GM12891 (cell line): Measurements from ENCODE around the gene FAM124A.

Experiments
- DNase-seq: peaks from one replicate; pipeline ENCODE4 v3.0.0; 2011; ENCODE audit warnings: low spot score; ENCODE audit not compliant: insufficient read length
- FAIRE-seq: peaks from 2 replicates; lab custom pipeline; 2011; peaks lifted over from hg19 to GRCh38; lab: Jason Lieb, UNC
- PAX5 ChIP-seq: IDR thresholded peaks from 2 replicates; pipeline ENCODE4 v1.6.1; 2011; ENCODE audit warnings: low read length, moderate library complexity, mild to moderate bottlenecking; ENCODE audit not compliant: insufficient read depth, severe bottlenecking
- POLR2A ChIP-seq: IDR thresholded peaks from 2 replicates; pipeline ENCODE4 v1.6.1; 2011; ENCODE audit warnings: low read depth, low read length, control low read depth
- POLR2AphosphoS5 ChIP-seq: IDR thresholded peaks from 2 replicates; pipeline ENCODE4 v1.6.1; 2011; ENCODE audit warnings: low read depth, low read length, control low read depth
- POU2F2 ChIP-seq: IDR thresholded peaks from 2 replicates; pipeline ENCODE4 v1.6.1; 2011; ENCODE audit warnings: low read depth, mild to moderate bottlenecking, control low read depth, low read length, moderate library complexity
- SPI1 ChIP-seq: IDR thresholded peaks from 2 replicates; pipeline ENCODE4 v1.6.1; 2011; ENCODE audit warnings: low read depth, low read length, control low read depth
- TAF1 ChIP-seq: IDR thresholded peaks from 2 replicates; pipeline ENCODE4 v1.6.1; 2011; ENCODE audit warnings: low read depth, low read length, control low read depth

Gene FAM124A

GRCh38 chr13:51229731-51230130 is 7.5 kb downstream of the FAM124A start:
- FAIRE-seq, result no peak
- DNase-seq, result no peak
- TF ChIP-seq PAX5, result no peak
- TF ChIP-seq SPI1, result no peak
- no peak for TF ChIP-seq TAF1
- TF ChIP-seq POU2F2, result no peak
- no peak for TF ChIP-seq POLR2A
- no peak for TF ChIP-seq POLR2AphosphoS5

- no peak for FAIRE-seq
- no peak for DNase-seq
- no peak for TF ChIP-seq TAF1
- no peak for TF ChIP-seq POLR2A
- no peak for TF ChIP-seq SPI1
- TF ChIP-seq POU2F2, result no peak
- TF ChIP-seq PAX5, result no peak
- TF ChIP-seq POLR2AphosphoS5, result no peak
Observed at GRCh38 chr13:51230477-51231105, 8.4 kb downstream of the FAM124A start.

GRCh38 chr13:51231456-51231855 is 9.3 kb downstream of the FAM124A start:
- FAIRE-seq (no peak), DNase-seq (no peak)
- TF ChIP-seq POLR2A (no peak), PAX5 (no peak), POLR2AphosphoS5 (no peak), POU2F2 (no peak), TAF1 (no peak), SPI1 (no peak)

- FAIRE-seq (no peak), DNase-seq (no peak)
- no peak for TF ChIP-seq POLR2A
- TF ChIP-seq TAF1, result no peak
- TF ChIP-seq POU2F2, result no peak
- TF ChIP-seq POLR2AphosphoS5, result no peak
- TF ChIP-seq PAX5, result no peak
- TF ChIP-seq SPI1, result no peak
Observed at GRCh38 chr13:51232328-51232727, 10.1 kb downstream of the FAM124A start.

- TF ChIP-seq POLR2A (no peak), POLR2AphosphoS5 (no peak)
- DNase-seq, result no peak
- no peak for FAIRE-seq
Observed at GRCh38 chr13:51233117-51233826, 11.1 kb downstream of the FAM124A start.

GRCh38 chr13:51234676-51235075 is 12.5 kb downstream of the FAM124A start:
- TF ChIP-seq PAX5 (no peak), TAF1 (no peak), POLR2AphosphoS5 (no peak), POU2F2 (no peak), POLR2A (no peak), SPI1 (no peak)
- no peak for FAIRE-seq

GRCh38 chr13:51235186-51235585 is 13.0 kb downstream of the FAM124A start:
- TF ChIP-seq POLR2A (no peak), TAF1 (no peak), SPI1 (no peak), PAX5 (no peak), POLR2AphosphoS5 (no peak), POU2F2 (no peak)
- FAIRE-seq, result no peak
- no peak for DNase-seq

More at GRCh38 chr13:51234676-51235075, 12.5 kb downstream of the FAM124A start:
- DNase-seq, result no peak

GRCh38 chr13:51235756-51236490 is 13.7 kb downstream of the FAM124A start:
- TF ChIP-seq TAF1 (no peak), POLR2AphosphoS5 (no peak), SPI1 (peak; percentile 23; the same call in 1 of the 2 replicates), POU2F2 (no peak), POLR2A (no peak), PAX5 (no peak)
- DNase-seq (no peak), FAIRE-seq (no peak)

- FAIRE-seq, result no peak
- DNase-seq, result no peak
- TF ChIP-seq PAX5, result no peak
- no peak for TF ChIP-seq SPI1
- no peak for TF ChIP-seq POLR2A
- no peak for TF ChIP-seq POLR2AphosphoS5
- TF ChIP-seq TAF1, result no peak
- no peak for TF ChIP-seq POU2F2
Observed at GRCh38 chr13:51236491-51236792, 14.2 kb downstream of the FAM124A start.

- DNase-seq (no peak), FAIRE-seq (no peak)
- TF ChIP-seq POLR2AphosphoS5 (no peak), POLR2A (no peak), TAF1 (no peak), PAX5 (no peak), POU2F2 (no peak), SPI1 (no peak)
Observed at GRCh38 chr13:51237386-51237785, 15.2 kb downstream of the FAM124A start.
